ENCODE measurements around the gene RETN. TPM values are rescaled to one million over a fixed set of nuclear protein-coding genes. Genes with fewer than 3 reads are reported as not detected.

RETN gene
- total RNA-seq, 3 donors from 2014 or later = not detected

GRCh38 chr19:7685546-7686445 lies 16.9 kb downstream of the RETN start:
- H3K36me3 ChIP-seq = no peaks in the 10 kb centered on the region
- no peak overlapping the region for H3K4me3 ChIP-seq
- no peak for DNase-seq (ENCODE audit: low spot score in 2 of 2)
- H3K4me1 ChIP-seq = no peaks in the 10 kb centered on the region
- TF ChIP-seq POLR2A (IDR thresholded peaks at IDR 0.05) (no peak), POLR2AphosphoS5 (IDR thresholded peaks at IDR 0.05) (no peak)
- TF ChIP-seq, protein P1, sequence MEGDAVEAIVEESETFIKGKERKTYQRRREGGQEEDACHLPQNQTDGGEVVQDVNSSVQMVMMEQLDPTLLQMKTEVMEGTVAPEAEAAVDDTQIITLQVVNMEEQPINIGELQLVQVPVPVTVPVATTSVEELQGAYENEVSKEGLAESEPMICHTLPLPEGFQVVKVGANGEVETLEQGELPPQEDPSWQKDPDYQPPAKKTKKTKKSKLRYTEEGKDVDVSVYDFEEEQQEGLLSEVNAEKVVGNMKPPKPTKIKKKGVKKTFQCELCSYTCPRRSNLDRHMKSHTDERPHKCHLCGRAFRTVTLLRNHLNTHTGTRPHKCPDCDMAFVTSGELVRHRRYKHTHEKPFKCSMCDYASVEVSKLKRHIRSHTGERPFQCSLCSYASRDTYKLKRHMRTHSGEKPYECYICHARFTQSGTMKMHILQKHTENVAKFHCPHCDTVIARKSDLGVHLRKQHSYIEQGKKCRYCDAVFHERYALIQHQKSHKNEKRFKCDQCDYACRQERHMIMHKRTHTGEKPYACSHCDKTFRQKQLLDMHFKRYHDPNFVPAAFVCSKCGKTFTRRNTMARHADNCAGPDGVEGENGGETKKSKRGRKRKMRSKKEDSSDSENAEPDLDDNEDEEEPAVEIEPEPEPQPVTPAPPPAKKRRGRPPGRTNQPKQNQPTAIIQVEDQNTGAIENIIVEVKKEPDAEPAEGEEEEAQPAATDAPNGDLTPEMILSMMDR (IDR thresholded peaks at IDR 0.05) = no peak
- H3K9me3 ChIP-seq = no peaks in the 10 kb centered on the region
- intact Hi-C loops (cut with DNase I; ENCODE audit: low total_unique reads) = no loop called here
- H3K27me3 ChIP-seq = peaks cover 0 to 18% of the 10 kb centered on the region in 2 donors
- no peak overlapping the region for H3K27ac ChIP-seq

GRCh38 chr19:7687177-7687576 lies 18.3 kb downstream of the RETN start:
- no peak overlapping the region for H3K4me3 ChIP-seq
- no peaks in the 10 kb centered on the region for H3K9me3 ChIP-seq
- no peak overlapping the region for H3K27ac ChIP-seq
- H3K27me3 ChIP-seq = peaks cover 0 to 18% of the 10 kb centered on the region in 2 donors
- TF ChIP-seq, protein P1 (IDR thresholded peaks at IDR 0.05) = no peak
- TF ChIP-seq POLR2A (IDR thresholded peaks at IDR 0.05) = no peak
- TF ChIP-seq POLR2AphosphoS5 (IDR thresholded peaks at IDR 0.05) = no peak
- H3K36me3 ChIP-seq = no peaks in the 10 kb centered on the region
- H3K4me1 ChIP-seq = no peaks in the 10 kb centered on the region
- intact Hi-C loops (cut with DNase I; ENCODE audit: low total_unique reads) = no loop called here
- no peak for DNase-seq (ENCODE audit: low spot score in 2 of 2)

DNA sequence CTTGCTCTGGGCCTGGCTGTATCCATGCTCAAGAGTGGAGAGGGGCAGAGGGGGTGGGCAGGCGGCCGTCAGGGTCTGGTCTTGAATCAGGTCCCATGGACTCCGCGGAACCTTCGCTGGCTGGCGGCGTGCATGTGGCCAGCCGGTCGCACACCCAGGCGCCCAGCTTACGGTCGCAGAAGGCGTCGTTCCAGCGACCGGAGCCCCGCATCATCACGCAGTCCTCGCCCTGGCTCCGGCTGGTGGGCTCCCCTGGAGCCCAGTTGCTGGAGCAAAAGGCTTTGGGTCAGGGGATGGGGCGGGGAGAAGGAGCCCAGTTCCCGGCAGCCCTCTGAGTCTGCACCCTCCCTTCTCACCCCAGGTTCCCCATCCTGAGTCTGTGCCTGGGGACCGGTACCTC lies 20.3 kb downstream of the RETN start:
- Histone ChIP-seq H3K4me1 (no peaks in the 10 kb centered on the region), H3K27ac (no peak overlapping the region), H3K4me3 (no peak overlapping the region), H3K9me3 (no peaks in the 10 kb centered on the region), H3K36me3 (no peaks in the 10 kb centered on the region), H3K27me3 (peaks cover 0 to 18% of the 10 kb centered on the region in 2 donors)
- intact Hi-C loops (cut with DNase I; ENCODE audit: low total_unique reads) = no loop called here
- DNase-seq (ENCODE audit: low spot score in 2 of 2) = no peak
- no peak for TF ChIP-seq POLR2AphosphoS5 (IDR thresholded peaks at IDR 0.05)
- no peak for TF ChIP-seq POLR2A (IDR thresholded peaks at IDR 0.05)
- TF ChIP-seq, protein P1 (IDR thresholded peaks at IDR 0.05) = no peak

GRCh38 chr19:7690779-7691258 lies 22.0 kb downstream of the RETN start:
- Histone ChIP-seq H3K27ac (no peak overlapping the region), H3K4me3 (no peak overlapping the region), H3K36me3 (no peaks in the 10 kb centered on the region), H3K27me3 (peaks cover 0 to 18% of the 10 kb centered on the region in 2 donors), H3K9me3 (no peaks in the 10 kb centered on the region), H3K4me1 (no peaks in the 10 kb centered on the region)
- no peak for DNase-seq (ENCODE audit: low spot score in 2 of 2)
- no peak for TF ChIP-seq POLR2AphosphoS5 (IDR thresholded peaks at IDR 0.05)
- TF ChIP-seq, protein P1 (IDR thresholded peaks at IDR 0.05) = no peak
- no peak for TF ChIP-seq POLR2A (IDR thresholded peaks at IDR 0.05)
- intact Hi-C loops (cut with DNase I; ENCODE audit: low total_unique reads) = no loop called here

DNA sequence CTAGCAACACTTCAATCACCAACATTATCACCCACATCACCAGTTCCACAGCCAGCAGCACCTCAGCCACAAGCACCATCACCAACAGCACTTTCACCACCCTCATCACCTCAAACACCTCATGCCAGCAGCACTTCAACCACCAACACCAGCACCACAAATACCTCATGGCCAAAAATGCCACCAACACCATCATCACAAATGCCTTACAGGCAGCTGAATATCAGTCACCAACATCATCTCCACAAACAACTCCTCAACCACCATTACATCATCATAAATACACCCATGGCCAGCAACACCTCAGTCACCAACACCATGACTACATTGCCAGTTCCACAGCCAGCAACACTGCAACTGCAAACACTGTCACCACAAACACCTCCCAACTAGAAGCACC lies 22.6 kb downstream of the RETN start:
- Histone ChIP-seq H3K4me1 (no peaks in the 10 kb centered on the region), H3K36me3 (no peaks in the 10 kb centered on the region), H3K27ac (no peak overlapping the region), H3K9me3 (no peaks in the 10 kb centered on the region), H3K27me3 (peaks cover 0 to 18% of the 10 kb centered on the region in 2 donors), H3K4me3 (no peak overlapping the region)
- no peak for DNase-seq (ENCODE audit: low spot score in 2 of 2)
- TF ChIP-seq, protein P1 (IDR thresholded peaks at IDR 0.05) = no peak
- no peak for TF ChIP-seq POLR2AphosphoS5 (IDR thresholded peaks at IDR 0.05)
- TF ChIP-seq POLR2A (IDR thresholded peaks at IDR 0.05) = no peak
- intact Hi-C loops (cut with DNase I; ENCODE audit: low total_unique reads) = no loop called here

Measured in breast epithelium (tissue), 4 donors.